Right ventricle myocardium inferior (tissue), 1 donor: ENCODE data around the gene SSH3. TPM values are rescaled to one million over a fixed set of nuclear protein-coding genes. Genes with fewer than 3 reads are reported as not detected.

Source experiments
- ATAC-seq: fragments of 200-7000 bp; cut with Tn5 transposase; one replicate; pipeline ENCODE4 v1.9.1; 2020; ENCODE audit warnings: mild to moderate bottlenecking, moderate library complexity
- DNase-seq: peaks from one replicate; pipeline ENCODE4 v3.0.0; 2021; ENCODE audit errors: missing footprints
- intact Hi-C: fragments of 100-400 bp; cut with DNase I; formaldehyde crosslinking; loops from one replicate; pipeline ENCODE4 v1.11.0; 2022
- total RNA-seq: library from RNA; stranded (reverse); fragmentation: NEBNext Ultra II Directional; extraction: Animal tissue kit (Norgen Biotek cat#: 25700); gene quantifications from one replicate; pipeline ENCODE4 v1.2.1, GENCODE V29; 2021
- donor health status: DM: no; HTN: yes; CAD: no; lungs with severe emphysema.

The SSH3 gene
- total RNA-seq, 1 donor from 2014 or later = 15.8 TPM

DNA sequence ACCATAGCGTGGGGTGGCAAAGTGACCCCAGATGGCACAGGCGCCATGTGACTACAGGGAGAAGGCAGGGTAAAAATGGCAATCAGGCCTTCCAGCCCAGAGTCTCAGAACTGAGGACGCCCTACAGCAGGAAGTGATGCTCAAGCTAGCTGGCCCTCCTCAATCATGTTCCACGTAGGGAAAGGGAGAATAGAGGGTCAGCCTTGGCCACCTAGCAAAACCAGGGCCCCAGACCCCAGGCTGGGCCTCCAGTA lies 15.2 kb upstream of the SSH3 start:
- no peak for ATAC-seq
- DNase-seq = no peak
- intact Hi-C loops = loop anchor here (2.0 kb wide), 1 partner anchor 21 kb away; the partner anchor contains the start of gene GRK2

GRCh38 chr11:67288452-67289225 lies 14.7 kb upstream of the SSH3 start:
- ATAC-seq = peak; percentile 88
- intact Hi-C loops = loop anchor here (2.0 kb wide), 1 partner anchor 22 kb away; the partner anchor contains the start of gene GRK2
- peak; percentile 96 for DNase-seq

DNA sequence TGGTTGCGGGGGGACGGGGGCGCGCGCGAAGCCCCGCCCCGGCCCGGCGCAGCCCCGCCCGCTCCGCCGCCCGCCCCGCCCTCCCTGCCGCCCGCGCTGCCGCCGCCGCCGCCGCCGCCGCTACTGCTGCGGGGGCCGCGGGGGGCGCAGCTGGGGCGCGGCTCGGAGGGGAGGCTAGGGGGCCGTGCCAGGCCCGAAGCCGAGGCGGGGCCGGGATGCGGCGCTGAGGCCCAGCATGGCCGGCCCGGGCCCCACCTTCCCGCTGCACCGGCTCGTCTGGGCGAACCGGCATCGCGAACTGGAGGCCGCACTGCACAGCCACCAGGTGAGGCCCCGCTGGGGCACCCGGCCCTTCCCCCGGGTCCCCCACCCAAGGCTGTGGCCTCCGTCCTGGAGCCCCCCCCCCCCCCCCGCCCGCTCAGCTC lies 14.1 kb upstream of the SSH3 start, which contains the start of gene ANKRD13D:
Gene ANKRD13D, plus strand, starts transcription at position 78 of the 425 bp plus-strand sequence. Its CDS starts 158 bp downstream, at position 236.
- DNase-seq (peak; percentile 77), ATAC-seq (no peak)
- intact Hi-C loops = loop anchor here (2.0 kb wide), 1 partner anchor 22 kb away; the partner anchor contains the start of gene GRK2

GRCh38 chr11:67289651-67290479 lies 13.5 kb upstream of the SSH3 start:
- ATAC-seq (peak; percentile 0), DNase-seq (peak; percentile 81)
- intact Hi-C loops = loop anchor here (2.0 kb wide), 1 partner anchor 23 kb away; the partner anchor contains the start of gene GRK2

GRCh38 chr11:67290801-67291200 lies 12.5 kb upstream of the SSH3 start:
- no peak for ATAC-seq
- intact Hi-C loops = no loop called here

GRCh38 chr11:67291481-67292381 lies 11.6 kb upstream of the SSH3 start:
- ATAC-seq = no peak
- intact Hi-C loops = no loop called here
- peak; percentile 55 for DNase-seq

More at GRCh38 chr11:67290801-67291200, 12.5 kb upstream of the SSH3 start:
- DNase-seq = peak; percentile 78

- intact Hi-C loops = no loop called here
- no peak for DNase-seq
- ATAC-seq = no peak
Observed at GRCh38 chr11:67292671-67293070, 10.7 kb upstream of the SSH3 start.

GRCh38 chr11:67293090-67293489 lies 10.2 kb upstream of the SSH3 start:
- DNase-seq (no peak), ATAC-seq (no peak)
- intact Hi-C loops = no loop called here

DNA sequence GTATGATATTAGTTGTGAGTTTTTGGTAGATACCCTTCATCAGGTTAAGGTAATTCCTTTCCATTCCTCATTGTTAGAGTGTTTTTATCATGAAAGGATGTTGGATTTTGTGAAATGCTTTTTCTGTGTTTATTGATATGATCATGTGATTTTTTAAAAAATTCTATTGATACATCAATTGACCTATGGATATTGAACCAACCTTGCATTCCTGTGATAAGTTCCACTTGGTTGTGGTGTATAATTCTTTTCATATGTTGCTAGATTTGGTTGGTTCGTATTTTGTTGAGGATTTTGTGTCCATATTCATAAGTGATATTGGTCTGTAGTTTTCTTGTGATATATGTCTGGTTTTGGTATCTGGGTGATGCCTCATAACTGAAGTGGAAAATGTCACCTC lies 7.5 kb upstream of the SSH3 start:
- intact Hi-C loops = no loop called here
- DNase-seq (no peak), ATAC-seq (no peak)

DNA sequence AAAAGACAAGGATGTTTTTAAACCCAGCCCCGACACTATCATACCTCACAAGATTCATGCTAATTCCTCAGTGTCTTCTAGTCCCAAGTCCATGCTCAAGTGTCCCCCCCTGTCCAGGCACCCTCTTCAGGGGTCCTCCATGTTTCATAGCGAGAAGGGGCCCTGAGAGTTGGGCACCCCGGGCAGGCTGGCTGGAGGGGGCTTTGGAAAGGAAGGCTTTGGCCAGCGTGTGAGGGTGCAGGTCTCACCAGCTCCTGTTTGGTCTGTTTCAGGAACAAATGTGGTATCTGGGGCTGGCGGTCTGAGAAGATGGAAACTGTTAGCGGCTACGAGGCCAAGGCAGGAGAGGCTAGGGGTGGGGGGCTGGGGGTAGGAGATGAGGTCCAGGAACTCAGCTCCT lies 4.5 kb upstream of the SSH3 start:
- ATAC-seq = no peak
- peak; percentile 26 for DNase-seq
- intact Hi-C loops = no loop called here

- DNase-seq = peak; percentile 40
- intact Hi-C loops = no loop called here
- no peak for ATAC-seq
Observed at GRCh38 chr11:67299471-67300191, 3.7 kb upstream of the SSH3 start.

DNA sequence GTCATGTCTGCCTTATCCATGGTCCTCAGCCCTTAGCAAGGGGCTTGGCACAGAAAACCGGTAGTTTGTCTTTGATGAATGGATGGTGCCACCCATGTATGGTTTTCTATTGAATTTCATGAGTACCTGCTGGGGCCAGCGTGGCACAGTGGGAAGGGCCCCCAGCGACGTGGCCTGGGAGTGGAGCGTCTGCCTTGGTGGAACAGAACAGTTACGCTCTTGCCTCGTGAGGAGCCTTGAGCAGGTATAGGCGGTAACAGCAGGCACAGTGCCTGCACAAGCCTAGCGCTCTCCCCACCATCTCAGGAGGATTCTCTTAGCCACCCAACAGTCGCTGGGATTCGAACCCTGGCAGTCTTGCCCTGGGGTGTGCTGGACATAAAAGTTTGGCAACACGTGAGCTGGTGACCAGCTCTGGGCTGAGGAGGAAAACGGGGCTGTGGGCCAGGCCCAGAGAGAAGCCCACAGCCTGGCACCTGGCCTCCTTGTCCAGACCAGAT lies 3.0 kb upstream of the SSH3 start:
- intact Hi-C loops = no loop called here
- peak; percentile 32 for DNase-seq

DNA sequence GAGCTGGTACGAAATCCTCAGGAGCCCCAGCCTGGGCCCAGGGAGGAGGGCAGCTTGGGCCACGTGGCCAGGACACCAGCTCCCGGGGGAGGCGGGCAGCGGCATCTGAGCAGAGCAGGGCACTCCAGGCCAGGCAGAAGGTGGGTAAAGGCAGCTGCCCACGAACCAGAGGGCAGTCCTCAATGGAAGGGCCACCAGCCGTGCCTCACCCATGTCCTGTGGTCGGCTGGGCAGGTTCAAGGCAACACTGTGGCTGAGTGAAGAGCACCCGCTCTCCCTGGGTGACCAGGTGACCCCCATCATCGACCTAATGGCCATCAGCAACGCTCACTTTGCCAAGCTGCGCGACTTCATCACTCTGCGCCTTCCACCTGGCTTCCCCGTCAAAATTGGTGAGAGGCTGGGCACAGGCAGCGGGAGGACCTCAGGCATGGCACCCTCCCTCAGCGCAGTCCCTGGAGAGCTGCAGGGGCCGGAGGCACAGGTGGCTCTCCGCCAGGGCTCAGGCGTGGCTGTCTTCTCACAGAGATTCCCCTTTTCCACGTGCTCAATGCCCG lies 2.5 kb upstream of the SSH3 start:
- intact Hi-C loops = no loop called here
- no peak for ATAC-seq
- peak; percentile 66 for DNase-seq

More for the DNA sequence above, 3.0 kb upstream of the SSH3 start:
- ATAC-seq = no peak

DNA sequence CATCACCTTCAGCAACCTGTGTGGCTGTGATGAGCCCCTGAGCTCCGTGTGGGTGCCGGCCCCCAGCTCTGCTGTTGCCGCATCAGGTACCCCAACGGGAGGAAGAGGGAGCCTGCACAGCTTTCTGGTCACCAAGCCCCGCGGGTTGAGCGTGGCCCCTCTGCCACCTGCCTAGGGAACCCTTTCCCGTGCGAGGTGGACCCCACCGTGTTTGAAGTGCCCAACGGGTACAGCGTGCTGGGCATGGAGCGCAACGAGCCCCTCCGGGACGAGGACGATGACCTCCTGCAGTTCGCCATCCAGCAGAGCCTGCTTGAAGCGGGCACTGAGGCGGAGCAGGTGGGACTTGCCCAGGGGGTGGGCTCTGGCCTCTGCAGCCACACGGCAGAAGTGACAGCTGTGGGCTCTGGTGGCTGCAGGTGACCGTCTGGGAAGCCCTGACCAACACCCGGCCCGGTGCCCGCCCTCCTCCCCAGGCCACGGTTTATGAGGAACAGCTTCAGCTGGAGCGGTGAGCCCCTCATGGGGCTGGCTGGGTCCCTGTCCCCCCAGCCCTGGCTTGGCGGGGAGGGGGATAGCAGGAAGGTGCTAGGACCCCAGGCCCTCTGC lies 1.9 kb upstream of the SSH3 start:
- peak; percentile 50 for DNase-seq
- intact Hi-C loops = no loop called here
- ATAC-seq = no peak

DNA sequence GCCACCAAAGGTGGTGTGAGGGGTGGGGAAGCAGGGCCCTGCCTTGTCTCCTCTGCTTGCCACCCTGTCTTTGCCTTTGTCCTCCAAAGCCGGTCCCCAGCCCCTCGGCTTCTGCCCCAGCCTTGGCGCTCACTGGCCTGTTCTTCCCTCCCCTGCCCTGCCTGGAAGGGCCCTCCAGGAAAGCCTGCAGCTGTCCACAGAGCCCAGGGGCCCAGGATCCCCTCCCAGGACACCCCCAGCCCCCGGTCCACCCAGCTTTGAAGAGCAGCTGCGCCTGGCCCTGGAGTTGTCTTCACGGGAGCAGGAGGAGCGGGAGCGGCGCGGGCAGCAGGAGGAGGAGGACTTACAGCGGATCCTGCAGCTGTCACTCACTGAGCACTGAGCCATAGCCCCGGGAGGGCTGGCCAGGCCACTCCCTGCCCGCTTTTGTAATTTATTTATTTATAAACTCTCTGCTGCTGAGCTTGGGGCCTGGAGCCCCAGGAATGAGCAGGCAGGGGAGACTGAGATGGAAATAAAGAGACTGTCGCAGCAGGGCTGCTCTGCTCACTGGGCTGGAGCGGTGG lies 1.3 kb upstream of the SSH3 start:
- ATAC-seq (peak; percentile 57), DNase-seq (peak; percentile 83)
- intact Hi-C loops = no loop called here

DNA sequence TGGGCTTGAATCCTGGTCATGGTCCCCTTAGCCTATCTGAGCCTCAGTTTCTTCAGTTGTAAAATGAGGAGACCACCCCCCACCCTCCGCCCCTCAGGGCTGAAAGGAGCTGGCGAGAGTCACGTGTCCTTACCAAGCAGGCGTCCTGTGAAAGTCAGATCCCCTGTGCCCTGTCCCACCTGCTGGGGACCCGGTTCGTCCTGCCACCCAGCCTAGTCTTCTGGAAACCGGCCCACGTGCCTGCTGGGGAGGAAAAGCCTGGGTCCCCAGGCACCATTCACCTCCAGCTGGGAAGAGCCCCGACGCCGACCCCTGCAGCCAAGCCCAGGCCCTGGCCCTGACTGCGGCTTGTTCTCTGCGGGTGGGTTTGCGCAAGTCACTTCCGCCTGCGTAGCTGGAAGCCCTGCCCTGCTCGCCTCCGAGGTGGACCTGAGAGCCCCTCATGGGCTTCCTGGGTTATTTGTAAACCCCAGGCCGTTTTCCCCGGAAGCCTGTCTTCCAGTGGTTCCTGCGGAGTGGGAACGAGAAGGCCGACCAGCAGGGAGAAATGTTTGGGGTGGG lies 679 bp upstream of the SSH3 start:
- intact Hi-C loops = no loop called here
- ATAC-seq (peak; percentile 34), DNase-seq (peak; percentile 73)
